Measurements from ENCODE around the gene RAP1GDS1.
"Not testable (repeated sequence)": the region's sequence is repeated elsewhere in the genome, so short reads cannot be mapped to it uniquely, and the experiment has no call there.

Gene RAP1GDS1

DNA sequence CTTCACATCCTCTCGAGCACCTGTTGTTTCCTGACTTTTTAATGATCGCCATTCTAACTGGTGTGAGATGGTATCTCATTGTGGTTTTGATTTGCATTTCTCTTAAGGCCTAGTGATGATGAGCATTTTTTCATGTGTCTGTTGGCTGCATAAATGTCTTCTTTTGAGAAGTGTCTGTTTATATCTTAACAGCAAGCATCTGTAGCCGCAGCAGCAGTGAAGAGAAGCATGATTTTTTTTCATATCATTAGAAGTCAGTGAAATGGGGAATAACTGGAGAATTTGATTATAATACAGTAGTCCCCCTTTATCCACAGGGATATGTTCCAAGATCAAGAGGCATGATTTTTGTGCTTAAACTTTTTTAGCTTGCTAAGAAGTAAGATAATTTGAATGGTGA is 27.5 kb downstream of the RAP1GDS1 start:
- DNase-seq: not testable (repeated sequence)

DNA sequence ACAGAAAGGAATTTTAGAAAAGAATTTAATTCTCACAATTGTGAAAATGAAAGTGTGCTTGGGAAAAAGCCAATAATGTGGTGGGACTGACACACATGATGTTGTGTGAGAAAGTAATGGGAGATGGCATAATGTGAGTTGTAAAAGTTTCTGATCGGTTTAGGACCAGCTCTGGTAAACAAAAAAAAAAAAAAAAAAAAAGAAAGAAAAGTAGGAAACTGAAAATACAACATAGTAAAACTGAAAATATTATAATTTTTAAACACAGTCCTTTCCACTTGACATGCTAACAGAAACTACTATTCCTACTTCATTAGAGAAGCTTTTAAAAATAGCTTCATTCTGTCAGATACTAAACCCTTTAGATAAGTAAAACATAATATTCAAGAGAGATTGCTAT is 28.2 kb downstream of the RAP1GDS1 start:
- no peak for DNase-seq

- no peak for DNase-seq
Observed at GRCh38 chr4:98290511-98290910, 29.3 kb downstream of the RAP1GDS1 start.

GRCh38 chr4:98293104-98293887 is 32.1 kb downstream of the RAP1GDS1 start:
- DNase-seq: no peak

DNA sequence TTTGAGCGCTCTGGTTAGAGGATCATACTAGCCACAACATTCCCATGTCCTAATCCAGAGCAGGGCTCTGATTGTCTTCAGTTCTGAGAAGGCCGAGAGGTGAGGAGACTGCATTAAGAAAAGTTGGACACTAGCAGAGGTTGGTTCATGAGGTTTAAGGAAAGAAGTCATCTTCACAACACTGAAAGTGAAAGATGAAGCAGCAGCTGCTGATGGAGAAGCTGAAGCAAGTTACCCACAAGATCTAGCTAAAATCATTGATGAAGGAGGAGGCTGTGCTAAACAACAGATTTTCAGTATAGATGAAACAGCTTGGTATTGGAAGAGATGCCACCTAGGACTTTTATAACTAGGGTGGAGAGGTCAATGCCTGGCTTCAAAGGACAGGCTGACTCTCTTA is 36.8 kb downstream of the RAP1GDS1 start:
- DNase-seq: no peak

DNA sequence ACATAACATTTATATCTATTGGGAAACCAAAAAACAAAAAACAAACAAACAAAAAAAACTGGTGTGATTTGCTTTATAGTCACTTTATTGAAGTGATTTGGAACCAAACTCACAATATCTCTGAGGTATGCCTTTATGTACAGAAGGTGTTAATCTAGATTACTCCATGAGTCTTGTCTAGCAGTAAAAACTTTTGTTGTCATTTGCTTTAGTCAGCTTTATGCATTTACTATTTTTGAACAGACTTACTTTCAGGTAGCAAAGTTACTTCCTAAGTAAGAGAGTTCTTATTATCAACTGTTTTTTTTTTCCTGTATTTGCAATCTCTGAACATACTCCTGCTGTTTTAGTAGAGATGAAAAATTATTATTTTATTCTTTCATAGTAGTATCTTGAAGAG is 39.5 kb downstream of the RAP1GDS1 start:
- no peak for DNase-seq

- no peak for DNase-seq
Observed at GRCh38 chr4:98305576-98305975, 44.4 kb downstream of the RAP1GDS1 start.

GRCh38 chr4:98310867-98311266 is 49.7 kb downstream of the RAP1GDS1 start:
- no peak for DNase-seq

DNA sequence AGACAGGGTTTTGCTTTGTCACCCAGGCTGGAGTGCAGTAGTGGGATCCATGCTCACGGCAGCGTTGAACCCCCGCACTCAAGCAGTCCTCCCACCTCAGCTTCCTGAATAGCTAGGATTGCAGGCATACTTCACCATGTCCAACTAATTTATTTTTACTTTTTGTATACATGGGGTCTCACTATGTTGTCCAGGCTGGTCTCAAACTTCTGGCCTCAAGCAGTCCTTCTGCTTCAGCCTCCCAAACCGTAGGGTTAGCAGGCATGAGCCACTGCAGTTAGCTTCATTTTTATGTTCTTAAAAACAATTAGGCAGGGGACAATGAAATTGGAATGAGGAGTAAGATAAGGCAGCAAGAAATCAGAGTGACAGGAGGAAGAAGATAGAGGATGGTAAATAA is 50.5 kb downstream of the RAP1GDS1 start:
- no peak for DNase-seq

DNA sequence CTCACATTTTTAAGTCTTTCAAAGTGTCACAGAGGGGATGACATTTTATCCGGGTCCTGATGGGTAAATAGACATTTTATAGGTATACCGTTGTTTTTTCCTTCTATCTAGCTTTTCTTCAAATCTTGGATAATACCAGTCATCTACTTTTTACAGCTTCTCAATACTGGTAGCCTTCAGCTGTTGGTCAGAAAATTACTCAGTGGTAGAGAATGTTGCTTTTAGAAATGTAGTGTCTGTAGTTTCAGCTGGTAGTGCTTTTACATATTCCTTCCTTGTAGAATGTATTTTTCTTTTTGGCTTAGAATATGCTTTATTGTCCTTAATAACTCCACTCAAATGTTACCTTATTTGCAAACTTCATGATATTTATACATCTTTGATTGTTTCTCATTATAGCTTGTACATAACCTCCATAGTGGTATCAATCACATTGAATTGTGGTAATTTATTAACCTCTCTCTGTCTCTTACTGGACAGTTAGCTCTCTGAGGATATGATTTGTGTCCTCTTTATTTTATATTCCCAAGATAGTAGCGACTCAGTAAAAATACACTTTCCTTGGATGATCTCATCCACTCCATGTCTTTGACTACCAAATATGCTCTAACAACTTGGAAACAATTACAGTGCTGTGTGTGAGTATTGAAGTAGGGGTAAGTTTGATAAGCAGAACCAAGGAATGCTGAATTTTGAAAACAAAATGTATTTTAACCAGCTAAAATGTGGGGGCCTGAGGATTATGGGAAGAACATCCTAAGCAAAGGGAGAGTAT is 53.8 kb downstream of the RAP1GDS1 start:
- no peak for DNase-seq

DNA sequence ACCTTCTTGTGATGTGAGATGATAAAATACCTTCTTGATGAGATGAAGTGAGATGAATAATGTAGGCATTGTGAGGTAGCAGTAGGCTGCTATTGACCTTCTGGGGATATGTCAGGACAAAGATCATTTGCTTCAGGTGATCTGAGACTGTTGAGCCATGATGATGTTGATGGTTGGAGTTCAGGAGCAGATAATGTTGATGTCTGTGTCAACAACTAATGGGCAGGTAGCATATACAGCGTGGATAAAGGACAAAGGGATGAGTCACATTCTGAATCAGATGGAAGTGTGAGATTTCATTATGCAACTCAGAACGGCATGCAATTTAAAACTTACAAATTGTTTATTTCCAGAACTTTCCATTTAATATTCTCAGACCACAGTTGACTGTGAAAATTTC is 57.3 kb downstream of the RAP1GDS1 start:
- DNase-seq: no peak

- DNase-seq: no peak
Observed at GRCh38 chr4:98319021-98319420, 57.8 kb downstream of the RAP1GDS1 start.

DNA sequence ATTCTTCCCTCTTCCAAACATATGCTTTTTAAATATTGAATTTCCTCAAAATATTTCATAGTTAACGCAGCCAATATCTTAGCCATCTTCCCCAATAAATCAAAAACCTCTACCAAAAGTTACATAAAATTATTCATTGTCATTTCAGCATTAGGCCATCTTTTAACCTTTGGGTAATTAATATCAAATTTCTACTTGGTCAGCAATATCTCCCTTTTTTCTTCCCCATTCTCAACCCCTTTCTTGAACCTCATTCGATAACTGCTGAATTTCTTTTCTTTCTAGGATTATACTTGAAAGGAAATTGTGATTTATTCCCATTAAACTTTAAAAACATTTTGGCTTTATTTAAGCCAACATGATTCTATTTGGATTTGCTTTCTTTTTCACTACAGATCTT is 65.0 kb downstream of the RAP1GDS1 start:
- DNase-seq: no peak

- DNase-seq: no peak
Observed at GRCh38 chr4:98327694-98328093, 66.5 kb downstream of the RAP1GDS1 start.

DNA sequence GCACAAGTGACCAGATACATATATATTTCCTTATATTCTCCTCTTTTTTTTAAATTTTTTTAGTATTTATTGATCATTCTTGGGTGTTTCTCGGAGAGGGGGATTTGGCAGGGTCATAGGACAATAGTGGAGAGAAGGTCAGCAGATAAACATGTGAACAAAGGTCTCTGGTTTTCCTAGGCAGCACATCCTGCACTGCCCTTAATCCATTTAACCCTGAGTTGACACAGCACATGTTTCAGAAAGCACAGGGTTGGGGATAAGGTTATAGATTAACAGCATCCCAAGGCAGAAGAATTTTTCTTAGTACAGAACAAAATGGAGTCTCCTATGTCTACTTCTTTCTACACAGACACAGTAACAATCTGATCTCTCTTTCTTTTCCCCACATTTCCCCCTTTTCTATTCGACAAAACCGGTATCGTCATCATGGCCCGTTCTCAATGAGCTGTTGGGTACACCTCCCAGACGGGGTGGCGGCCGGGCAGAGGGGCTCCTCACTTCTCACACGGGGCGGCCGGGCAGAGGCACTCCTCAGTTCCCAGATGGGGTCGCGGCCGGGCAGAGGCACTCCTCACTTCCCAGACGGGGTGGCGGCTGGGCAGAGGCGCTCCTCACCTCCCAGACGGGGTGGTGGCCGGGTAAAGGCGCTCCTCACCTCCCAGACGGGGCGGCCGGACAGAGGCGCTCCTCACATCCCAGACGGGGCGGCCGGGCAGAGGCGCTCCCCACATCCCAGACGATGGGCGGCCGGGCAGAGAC is 68.9 kb downstream of the RAP1GDS1 start:
- not testable (repeated sequence) for DNase-seq

- no peak for DNase-seq
Observed at GRCh38 chr4:98332017-98332416, 70.8 kb downstream of the RAP1GDS1 start.

- DNase-seq: no peak
Observed at GRCh38 chr4:98334461-98334860, 73.3 kb downstream of the RAP1GDS1 start.

- no peak for DNase-seq
Observed at GRCh38 chr4:98338761-98339438, 77.7 kb downstream of the RAP1GDS1 start.

GRCh38 chr4:98341309-98341708 is 80.1 kb downstream of the RAP1GDS1 start:
- no peak for DNase-seq

DNA sequence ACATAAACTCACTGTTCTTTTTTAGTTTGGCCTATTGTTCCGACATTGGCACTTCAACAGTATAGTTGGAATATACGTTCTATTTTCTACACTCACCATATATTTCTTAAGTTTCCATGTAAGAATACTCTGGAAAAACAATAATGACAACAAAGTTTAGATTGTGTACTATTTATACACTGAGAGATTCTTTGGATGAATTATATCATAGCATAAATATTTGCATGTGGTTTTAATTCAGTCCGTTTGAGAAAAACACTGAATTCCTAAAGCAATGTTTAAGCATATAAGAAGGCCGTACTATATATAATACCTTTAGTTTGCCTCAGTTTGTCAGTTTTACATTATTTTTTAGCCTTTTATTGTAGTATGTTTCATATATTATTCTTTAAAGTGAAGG is 82.4 kb downstream of the RAP1GDS1 start:
- DNase-seq: no peak

DNA sequence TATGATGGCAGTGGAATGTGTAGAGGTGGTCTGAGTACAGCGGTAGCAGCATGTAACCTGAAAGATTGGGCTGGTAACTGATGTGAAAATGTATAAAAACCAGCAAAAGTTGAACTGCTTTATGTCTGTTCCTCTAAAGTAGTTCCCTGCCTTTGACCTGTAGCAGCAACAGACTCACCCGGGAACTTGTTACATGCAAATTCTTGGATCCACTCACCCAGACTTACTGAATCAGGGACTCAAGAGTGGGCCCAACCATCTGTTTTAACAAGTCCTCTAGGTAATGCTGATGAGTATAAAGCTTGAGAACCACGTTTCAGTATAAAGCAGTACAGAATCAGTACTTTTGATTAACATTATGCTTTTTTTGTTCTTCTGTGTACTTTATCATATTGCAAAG is 84.7 kb downstream of the RAP1GDS1 start:
- DNase-seq: no peak

- no peak for DNase-seq
Observed at GRCh38 chr4:98352396-98352795, 91.2 kb downstream of the RAP1GDS1 start.

GRCh38 chr4:98352940-98353339 is 91.8 kb downstream of the RAP1GDS1 start:
- no peak for DNase-seq

Data from SW 1271 (cell line).